GM23338 (cell line): ENCODE results near the gene CEP170B. TPM values are rescaled to one million over a fixed set of nuclear protein-coding genes. Genes with fewer than 3 reads are reported as not detected.

Experiments
- ATAC-seq: fragments of 200-7000 bp; cut with Tn5 transposase; 3 replicates; pipeline ENCODE4 v1.9.1; 2020
- DNase-seq: peaks from one replicate; pipeline ENCODE4 v3.0.0-alpha.2; 2015; ENCODE audit warnings: low spot score
- H2AFZ ChIP-seq: fragments of 200-600 bp; sonication (generic); 2 replicates; pipeline ENCODE4 v1.8.0; 2016; ENCODE audit warnings: antibody characterized with exemption, mild to moderate bottlenecking, moderate library complexity
- H3F3A ChIP-seq: fragments of 200-600 bp; sonication (generic); replicated peaks from 2 replicates; pipeline ENCODE4 v1.8.0; 2017; ENCODE audit warnings: antibody characterized with exemption, mixed run types, low read depth
- H3K27ac ChIP-seq: fragments of 200-600 bp; sonication (generic); 2 replicates; pipeline ENCODE4 v1.6.1; 2016; ENCODE audit warnings: low read depth
- H3K27me3 ChIP-seq: fragments of 200-600 bp; sonication (generic); 2 replicates; pipeline ENCODE4 v1.8.0; 2016; ENCODE audit warnings: mild to moderate bottlenecking, mixed run types, moderate library complexity; ENCODE audit not compliant: insufficient read depth
- H3K36me3 ChIP-seq: fragments of 200-600 bp; sonication (generic); 2 replicates; pipeline ENCODE4 v1.8.0; 2016; ENCODE audit warnings: mild to moderate bottlenecking; ENCODE audit not compliant: insufficient read depth
- H3K4me1 ChIP-seq: fragments of 200-600 bp; sonication (generic); 2 replicates; pipeline ENCODE4 v1.8.0; 2016; ENCODE audit warnings: mild to moderate bottlenecking, moderate library complexity; ENCODE audit not compliant: insufficient read depth
- H3K4me2 ChIP-seq: fragments of 200-600 bp; sonication (generic); 2 replicates; pipeline ENCODE4 v1.7.1; 2017; ENCODE audit warnings: mixed run types
- H3K4me3 ChIP-seq: fragments of 200-600 bp; sonication (generic); 2 replicates; pipeline ENCODE4 v1.6.1; 2016; ENCODE audit warnings: mixed run types
- H3K79me2 ChIP-seq: fragments of 200-600 bp; sonication (generic); replicated peaks from 2 replicates; pipeline ENCODE4 v1.8.0; 2017; ENCODE audit warnings: mild to moderate bottlenecking; ENCODE audit not compliant: insufficient read depth
- H3K9me2 ChIP-seq: fragments of 200-600 bp; sonication (generic); 2 replicates; pipeline ENCODE4 v1.8.0; 2017; ENCODE audit not compliant: insufficient read depth
- H4K20me1 ChIP-seq: fragments of 200-600 bp; sonication (generic); replicated peaks from 2 replicates; pipeline ENCODE4 v1.8.0; 2017; ENCODE audit warnings: mild to moderate bottlenecking; ENCODE audit not compliant: insufficient read depth
- H3K27ac Mint-ChIP-seq: 2 replicates; pipeline ENCODE4 v1.8.0; 2020; ENCODE audit warnings: inconsistent platforms, mild to moderate bottlenecking, moderate library complexity, mixed read lengths
- H3K27me3 Mint-ChIP-seq: 3 replicates; pipeline ENCODE4 v1.8.0; 2022; ENCODE audit warnings: low read depth, mild to moderate bottlenecking, moderate library complexity, mixed read lengths, inconsistent platforms; ENCODE audit not compliant: insufficient read depth, poor library complexity
- H3K36me3 Mint-ChIP-seq: 3 replicates; pipeline ENCODE4 v1.8.0; 2021; ENCODE audit warnings: low read depth, mild to moderate bottlenecking, inconsistent platforms, moderate library complexity, mixed read lengths
- H3K4me1 Mint-ChIP-seq: 3 replicates; pipeline ENCODE4 v1.8.0; 2020; ENCODE audit warnings: mild to moderate bottlenecking, inconsistent platforms, mixed read lengths
- H3K4me3 Mint-ChIP-seq: 3 replicates; pipeline ENCODE4 v1.8.0; 2021; ENCODE audit warnings: moderate library complexity, mild to moderate bottlenecking, inconsistent platforms, mixed read lengths
- H3K9me3 Mint-ChIP-seq: 3 replicates; pipeline ENCODE4 v1.8.0; 2020; ENCODE audit warnings: moderate library complexity, mild to moderate bottlenecking, inconsistent platforms, mixed read lengths
- CREB1 ChIP-seq: fragments of 250-450 bp; sonication (Bioruptor Pico); IDR thresholded peaks from 2 replicates; pipeline ENCODE4 v1.5.0; 2020; ENCODE audit warnings: low read depth, mild to moderate bottlenecking, moderate library complexity
- CTCF ChIP-seq, 2 experiments: fragments of 200-600 bp in 1 of 2; sonication (generic) in 1 of 2; conservative IDR thresholded peaks; 2 replicates each; pipeline versions ENCODE4 v1.5.1 to v1.6.1; 2016 to 2017; ENCODE audit warnings: antibody characterized with exemption in 2 of 2, low read depth in 2 of 2, mild to moderate bottlenecking in 2 of 2, moderate library complexity in 1 of 2
- ETS1 ChIP-seq: IDR thresholded peaks from 2 replicates; pipeline ENCODE4 v1.6.1; 2016; ENCODE audit warnings: antibody characterized with exemption
- EZH2 ChIP-seq: fragments of 200-600 bp; sonication (generic); IDR thresholded peaks from one replicate; pipeline ENCODE4 v1.8.0; 2017; ENCODE audit warnings: antibody characterized with exemption, mild to moderate bottlenecking, low read depth; ENCODE audit not compliant: unreplicated experiment
- EZH2phosphoT487 ChIP-seq: fragments of 200-600 bp; sonication (generic); IDR thresholded peaks from one replicate; pipeline ENCODE4 v1.8.1; 2018; ENCODE audit warnings: antibody characterized with exemption; ENCODE audit not compliant: unreplicated experiment
- JUNB ChIP-seq: IDR thresholded peaks from one replicate; pipeline ENCODE4 v1.6.1; 2016; ENCODE audit warnings: antibody characterized with exemption; ENCODE audit not compliant: unreplicated experiment
- NANOG ChIP-seq: IDR thresholded peaks from 2 replicates; pipeline ENCODE4 v1.6.1; 2016; ENCODE audit warnings: antibody characterized with exemption, borderline replicate concordance
- POLR2AphosphoS5 ChIP-seq: IDR thresholded peaks from 2 replicates; pipeline ENCODE4 v1.6.1; 2016; ENCODE audit warnings: antibody characterized with exemption, low read depth
- REST ChIP-seq: IDR thresholded peaks from one replicate; pipeline ENCODE4 v1.6.1; 2018; ENCODE audit warnings: antibody characterized with exemption; ENCODE audit not compliant: unreplicated experiment
- STAT1 ChIP-seq: IDR thresholded peaks from one replicate; pipeline ENCODE4 v1.6.1; 2016; ENCODE audit warnings: antibody characterized with exemption; ENCODE audit not compliant: unreplicated experiment
- ZNF114 ChIP-seq: fragments of 250-450 bp; sonication (Bioruptor Pico); IDR thresholded peaks from 2 replicates; pipeline ENCODE4 v1.5.0; 2020; ENCODE audit warnings: mild to moderate bottlenecking, moderate library complexity
- ZNF331 ChIP-seq: fragments of 250-450 bp; sonication (Bioruptor Pico); IDR thresholded peaks from 2 replicates; pipeline ENCODE4 v1.5.0; 2020; ENCODE audit warnings: low read depth, mild to moderate bottlenecking, moderate library complexity
- ZNF462 ChIP-seq: fragments of 250-450 bp; sonication (Bioruptor Pico); IDR thresholded peaks from 2 replicates; pipeline ENCODE4 v1.5.0; 2020; ENCODE audit warnings: mild to moderate bottlenecking, moderate library complexity
- polyA plus RNA-seq: library from polyadenylated mRNA; unstranded; fragments of >200 nt; fragmentation: Nextera tagmentation; extraction: Ambion mirVana; gene quantifications from 2 replicates; pipeline ENCODE4 v1.2.1, GENCODE V29; 2016
- total RNA-seq: library from RNA; depleted of rRNA; stranded (reverse); fragments of >200 nt; shearing (Covaris generic); gene quantifications from 2 replicates; pipeline ENCODE4 v1.2.3, GENCODE V29; 2014

CEP170B gene
- total and polyA plus RNA-seq, 2 experiments from 2014 or later: 4.6 to 37.1 TPM

- H3K27me3 Mint-ChIP-seq: peaks cover 64% of the 10 kb centered on the region
- no peak for DNase-seq
- no peaks in the 10 kb centered on the region for H4K20me1 ChIP-seq
- no peaks in the 10 kb centered on the region for H3K36me3 ChIP-seq
- peaks cover 3% of the 10 kb centered on the region; the same call in 1 of the 3 replicates for H3K36me3 Mint-ChIP-seq
- peaks cover 4% of the 10 kb centered on the region; the same call in 1 of the 3 replicates for H3K9me3 Mint-ChIP-seq
- H3K4me1 Mint-ChIP-seq: no peaks in the 10 kb centered on the region; the same call in 2 of the 3 replicates
- no peaks in the 10 kb centered on the region for H3F3A ChIP-seq
- H2AFZ ChIP-seq: no peak overlapping the region
- H3K4me2 ChIP-seq: no peak overlapping the region
- no peaks in the 10 kb centered on the region for H3K9me2 ChIP-seq
- peaks cover 3% of the 10 kb centered on the region; the same call in 1 of the 2 replicates for H3K4me1 ChIP-seq
- no peak for ATAC-seq
- no peak overlapping the region for H3K4me3 Mint-ChIP-seq
- no peak overlapping the region for H3K27ac Mint-ChIP-seq
- no peak overlapping the region for H3K27ac ChIP-seq
- no peak for TF ChIP-seq ETS1
- no peak for TF ChIP-seq ZNF114 (CRISPR knock-in tag)
- TF ChIP-seq ZNF331 (CRISPR knock-in tag): no peak
- TF ChIP-seq STAT1: no peak
- no peak for TF ChIP-seq CTCF (conservative IDR thresholded peaks at IDR 0.05; ENCODE audit: low read depth in 2 of 2)
- TF ChIP-seq EZH2: no peak
- TF ChIP-seq EZH2phosphoT487: no peak
- TF ChIP-seq REST: no peak
- no peak for TF ChIP-seq CREB1 (CRISPR knock-in tag)
- TF ChIP-seq ZNF462: no peak
- TF ChIP-seq JUNB: no peak
- TF ChIP-seq NANOG: no peak
- no peak for TF ChIP-seq POLR2AphosphoS5
- peaks cover 66% of the 10 kb centered on the region for H3K27me3 ChIP-seq
- no peaks in the 10 kb centered on the region for H3K79me2 ChIP-seq
- H3K4me3 ChIP-seq: no peak overlapping the region
These were observed 70.9 kb downstream of the CEP170B start for GRCh38 chr14:104935955-104936354.
